K562 (cell line): ENCODE data around the gene NPEPL1.

ENCODE experiments used
- CREB1 ChIP-seq, 2 experiments: sonication (generic) in 1 of 2; formaldehyde crosslinking in 1 of 2; IDR thresholded peaks; 2 replicates each; pipeline versions ENCODE4 v1.6.1 to v1.8.0; 2012 to 2022; ENCODE audit warnings: inconsistent platforms in 1 of 2, mild to moderate bottlenecking in 1 of 2, missing genetic modification reagents in 1 of 2, moderate library complexity in 1 of 2
- NCOA4 ChIP-seq: fragments of 450-650 bp; IDR thresholded peaks from 2 replicates; pipeline ENCODE4 v1.6.1; 2018; ENCODE audit warnings: mild to moderate bottlenecking; ENCODE audit not compliant: partially characterized antibody
- POLR2G ChIP-seq: fragments of 200-400 bp; formaldehyde crosslinking; IDR thresholded peaks from 2 replicates; pipeline ENCODE4 v1.6.1; 2017; ENCODE audit warnings: low read depth, mild to moderate bottlenecking, antibody characterized with exemption, low read length, moderate library complexity
- SIN3B ChIP-seq: fragments of 450-650 bp; IDR thresholded peaks from 2 replicates; pipeline ENCODE4 v1.6.1; 2017; ENCODE audit warnings: low read depth, mild to moderate bottlenecking, moderate library complexity
- SRF ChIP-seq, 2 experiments: fragments of 250-450, 450-650 bp in 1 of 2; sonication (Bioruptor Pico) in 1 of 2; sonication (generic) in 1 of 2; formaldehyde crosslinking; IDR thresholded peaks; 2 replicates each; pipeline versions ENCODE4 v1.5.0 to v1.5.1; 2020 to 2022; ENCODE audit warnings: mild to moderate bottlenecking in 1 of 2, missing genetic modification reagents in 1 of 2
- TBP ChIP-seq: optimal IDR thresholded peaks from 2 replicates; pipeline ENCODE3; 2011; ENCODE audit warnings: low read depth, low read length, improper control_type of control experiment
- ZNF717 ChIP-seq: fragments of 250-450 bp; sonication (Bioruptor Pico); IDR thresholded peaks from 2 replicates; pipeline ENCODE4 v1.5.0; 2021

DNA sequence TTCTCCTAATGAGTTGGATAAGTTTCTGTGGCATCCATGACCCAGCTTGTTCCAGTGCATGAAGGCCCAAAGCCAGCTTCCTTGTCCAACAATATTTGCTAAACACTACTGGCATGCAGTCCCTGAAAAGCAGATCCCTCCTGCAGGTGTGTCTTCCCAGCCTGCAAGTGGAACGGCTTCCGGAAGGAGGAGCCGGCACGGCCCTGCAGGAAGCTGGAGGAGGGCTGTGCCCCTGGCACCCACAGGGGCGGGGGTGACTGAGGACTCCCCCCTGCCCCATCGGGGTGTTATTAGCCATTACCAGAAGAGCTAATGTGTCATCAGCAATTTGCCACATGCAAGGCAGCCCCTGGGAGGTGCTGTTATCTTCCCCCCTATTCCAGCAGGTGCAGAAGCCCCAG is 27.4 kb downstream of the NPEPL1 start:
- TF ChIP-seq ZNF717 (no peak), SIN3B (no peak), NCOA4 (no peak), POLR2G (no peak), CREB1 (IDR thresholded peaks at IDR 0.05) (no peak), CREB1 (CRISPR knock-in tag; IDR thresholded peaks at IDR 0.05) (no peak), TBP (no peak), SRF (CRISPR knock-in tag; IDR thresholded peaks at IDR 0.05) (no peak)
